ENCODE results near the gene EIF3B.
"Not testable (repeated sequence)": the region's sequence is repeated elsewhere in the genome, so short reads cannot be mapped to it uniquely, and the experiment has no call there.

The EIF3B gene

GRCh38 chr7:2403718-2404648, 49.4 kb downstream of the EIF3B start:
- DNase-seq = no peak

GRCh38 chr7:2404714-2405119, 50.1 kb downstream of the EIF3B start:
- no peak for DNase-seq

- no peak for DNase-seq
These were observed 50.6 kb downstream of the EIF3B start for GRCh38 chr7:2405201-2405600.

- DNase-seq = peak; percentile 43 to 46
These were observed 51.1 kb downstream of the EIF3B start for GRCh38 chr7:2405601-2406345.

GRCh38 chr7:2409745-2410414, 55.3 kb downstream of the EIF3B start:
- DNase-seq = no peak

- DNase-seq = no peak
These were observed 56.4 kb downstream of the EIF3B start for GRCh38 chr7:2411049-2411448.

- DNase-seq = no peak
These were observed 57.4 kb downstream of the EIF3B start for GRCh38 chr7:2411815-2412586.

GRCh38 chr7:2412587-2413201, 58.1 kb downstream of the EIF3B start:
- no peak for DNase-seq

- DNase-seq = no peak
These were observed 61.4 kb downstream of the EIF3B start for GRCh38 chr7:2416063-2416462.

GRCh38 chr7:2416650-2417049, 62.0 kb downstream of the EIF3B start:
- no peak for DNase-seq

- DNase-seq = not testable (repeated sequence)
These were observed 62.6 kb downstream of the EIF3B start for GRCh38 chr7:2417178-2417577.

GRCh38 chr7:2417981-2418481, 63.4 kb downstream of the EIF3B start:
- no peak for DNase-seq

GRCh38 chr7:2420216-2420933, 65.7 kb downstream of the EIF3B start:
- no peak for DNase-seq

- no peak for DNase-seq
These were observed 67.3 kb downstream of the EIF3B start for GRCh38 chr7:2421943-2422310.

- no peak for DNase-seq
These were observed 71.1 kb downstream of the EIF3B start for GRCh38 chr7:2425749-2426148.

All from stimulated activated CD4-positive, alpha-beta T cell treated with anti-CD3 and anti-CD28 coated beads, Interleukin-2, amount 100 ng/mL, for 48 hours (primary cell).